Glutamatergic neuron (in vitro differentiated cells): Measurements from ENCODE around the gene STAT6. TPM values are rescaled to one million over a fixed set of nuclear protein-coding genes. Genes with fewer than 3 reads are reported as not detected.
A peak's percentile ranks its signal among the peaks of the same experiment; 100 is the strongest.

Experiments
- DNase-seq: peaks from one replicate; pipeline ENCODE4 v3.0.0; 2022
- H3K27ac Mint-ChIP-seq: one replicate; pipeline ENCODE4 v1.8.0; 2020; ENCODE audit warnings: mild to moderate bottlenecking, mixed read lengths, inconsistent platforms; ENCODE audit not compliant: unreplicated experiment
- H3K27me3 Mint-ChIP-seq: one replicate; pipeline ENCODE4 v1.8.0; 2020; ENCODE audit warnings: mild to moderate bottlenecking, moderate library complexity, mixed read lengths, inconsistent platforms; ENCODE audit not compliant: unreplicated experiment
- H3K36me3 Mint-ChIP-seq: one replicate; pipeline ENCODE4 v1.8.0; 2020; ENCODE audit warnings: mild to moderate bottlenecking, mixed read lengths, inconsistent platforms; ENCODE audit not compliant: unreplicated experiment
- H3K4me1 Mint-ChIP-seq: one replicate; pipeline ENCODE4 v1.8.0; 2020; ENCODE audit warnings: mild to moderate bottlenecking, low read depth, mixed read lengths, inconsistent platforms; ENCODE audit not compliant: unreplicated experiment
- H3K4me3 Mint-ChIP-seq: one replicate; pipeline ENCODE4 v1.8.0; 2020; ENCODE audit warnings: mild to moderate bottlenecking, mixed read lengths, inconsistent platforms; ENCODE audit not compliant: unreplicated experiment
- H3K9me3 Mint-ChIP-seq: one replicate; pipeline ENCODE4 v1.8.0; 2020; ENCODE audit warnings: mild to moderate bottlenecking, moderate library complexity, mixed read lengths, inconsistent platforms; ENCODE audit not compliant: unreplicated experiment
- CTCF ChIP-seq: fragments of 200-600 bp; sonication (generic); IDR thresholded peaks from one replicate; pipeline ENCODE4 v1.5.0; 2021; ENCODE audit not compliant: partially characterized antibody, unreplicated experiment
- total RNA-seq: library from RNA; stranded (reverse); fragmentation: NEBNext Ultra II Directional; extraction: Animal tissue kit (Norgen Biotek cat#: 25700); gene quantifications from one replicate; pipeline ENCODE4 v1.2.1, GENCODE V29; 2021; ENCODE audit not compliant: unreplicated experiment

Gene STAT6
- total RNA-seq, 1 donor from 2014 or later, result 34.4 TPM

DNA sequence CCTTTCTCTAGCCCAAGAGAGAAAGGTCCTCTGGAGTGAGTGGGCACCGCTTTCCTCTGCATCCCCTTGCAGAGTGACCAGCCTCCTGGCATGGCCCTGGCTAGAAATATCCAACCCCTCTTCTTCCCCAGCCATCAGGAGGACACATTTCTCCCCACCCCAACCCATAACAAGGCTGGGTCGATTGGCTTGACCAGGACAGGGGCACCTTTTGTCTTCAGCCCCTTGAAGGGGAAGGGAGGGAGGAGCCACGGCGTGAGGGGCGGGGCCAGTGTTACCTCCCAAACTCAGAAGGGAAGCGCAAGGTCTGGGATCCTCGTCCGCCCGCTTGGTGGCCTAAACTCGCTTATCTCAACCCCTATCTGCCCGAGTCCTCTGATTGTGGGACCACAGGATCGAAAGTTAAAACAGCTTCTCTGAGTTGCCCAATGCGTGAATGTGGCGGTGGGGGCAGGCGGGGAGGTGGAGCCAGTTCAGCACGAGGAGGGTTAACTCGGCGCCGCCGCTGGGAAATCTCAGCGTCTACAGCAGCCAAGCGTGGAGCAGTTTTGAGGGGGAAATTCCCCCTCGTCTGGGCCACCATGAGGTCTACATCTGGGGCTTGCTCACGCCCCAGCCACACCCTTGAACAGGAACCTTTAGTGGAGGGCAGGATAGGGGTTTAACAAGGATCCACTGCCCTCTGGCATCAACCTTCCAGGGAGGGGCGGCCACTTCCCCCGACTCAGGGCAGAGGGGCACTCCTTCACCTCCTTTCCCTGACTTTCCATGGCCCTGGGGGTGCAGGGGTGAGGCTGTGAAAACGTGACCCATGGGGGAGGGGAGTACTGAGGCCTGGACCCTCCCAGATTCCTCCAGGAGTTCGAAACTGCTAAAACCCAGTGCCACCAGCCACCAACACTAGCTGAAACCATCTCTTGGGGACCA lies 795 bp downstream of the STAT6 start:
- DNase-seq, result peak; percentile 73
- TF ChIP-seq CTCF, result no peak
- peak overlapping the region; percentile 96 for H3K4me3 Mint-ChIP-seq
- H3K36me3 Mint-ChIP-seq, result no peaks in the 10 kb centered on the region
- peaks cover 9% of the 10 kb centered on the region for H3K9me3 Mint-ChIP-seq
- peak overlapping the region; percentile 94 for H3K27ac Mint-ChIP-seq
- H3K4me1 Mint-ChIP-seq, result peaks cover 9% of the 10 kb centered on the region
- peaks cover 10% of the 10 kb centered on the region for H3K27me3 Mint-ChIP-seq

GRCh38 chr12:57109207-57110103 lies 1.7 kb downstream of the STAT6 start:
- peaks cover 9% of the 10 kb centered on the region for H3K4me1 Mint-ChIP-seq
- no peak for TF ChIP-seq CTCF
- H3K27ac Mint-ChIP-seq, result peak overlapping the region; percentile 22
- peak overlapping the region; percentile 96 for H3K4me3 Mint-ChIP-seq
- H3K27me3 Mint-ChIP-seq, result peaks cover 10% of the 10 kb centered on the region
- no peak for DNase-seq
- no peaks in the 10 kb centered on the region for H3K36me3 Mint-ChIP-seq
- peaks cover 9% of the 10 kb centered on the region for H3K9me3 Mint-ChIP-seq

GRCh38 chr12:57107456-57108155 lies 3.6 kb downstream of the STAT6 start:
- peaks cover 9% of the 10 kb centered on the region for H3K4me1 Mint-ChIP-seq
- H3K27me3 Mint-ChIP-seq, result peaks cover 10% of the 10 kb centered on the region
- H3K36me3 Mint-ChIP-seq, result no peaks in the 10 kb centered on the region
- H3K4me3 Mint-ChIP-seq, result no peak overlapping the region
- H3K9me3 Mint-ChIP-seq, result peaks cover 9% of the 10 kb centered on the region
- no peak for TF ChIP-seq CTCF
- DNase-seq, result no peak
- no peak overlapping the region for H3K27ac Mint-ChIP-seq

DNA sequence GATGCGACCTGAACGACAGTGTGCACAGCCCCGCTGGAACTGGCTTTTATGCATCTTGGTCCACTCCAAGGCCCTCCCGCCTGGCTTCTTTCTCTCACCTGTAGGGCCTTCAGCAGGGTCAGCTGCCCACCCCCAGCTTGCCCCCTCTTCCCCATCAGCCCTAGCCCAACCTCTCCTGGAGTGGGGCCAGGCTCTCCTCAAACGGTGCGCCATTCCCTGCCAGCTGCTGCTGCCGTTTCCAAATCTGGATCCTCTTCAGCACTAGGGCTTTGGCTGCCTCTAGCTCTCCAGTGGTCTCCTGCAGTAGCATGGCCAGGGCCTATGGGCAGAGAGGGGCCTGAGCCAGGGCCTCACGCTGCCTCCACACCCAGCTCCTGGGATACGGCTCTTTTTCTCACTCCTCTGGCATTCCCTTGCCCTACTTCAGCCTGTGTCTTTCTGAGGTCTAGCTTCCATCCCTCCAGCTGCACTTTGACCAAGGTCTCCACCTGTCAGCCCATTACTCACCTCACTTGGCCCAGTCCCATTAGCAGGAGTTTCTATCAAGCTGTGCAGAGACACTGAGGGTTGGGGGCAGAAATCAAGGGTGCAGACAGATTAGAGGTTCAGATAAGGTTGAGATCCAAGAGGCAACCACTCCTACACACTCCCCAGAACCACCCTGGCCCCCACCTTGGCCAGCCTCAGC lies 5.0 kb downstream of the STAT6 start:
- H3K36me3 Mint-ChIP-seq, result no peaks in the 10 kb centered on the region
- H3K27me3 Mint-ChIP-seq, result peaks cover 5% of the 10 kb centered on the region
- H3K9me3 Mint-ChIP-seq, result peaks cover 5% of the 10 kb centered on the region
- H3K4me1 Mint-ChIP-seq, result peaks cover 4% of the 10 kb centered on the region
- no peak overlapping the region for H3K27ac Mint-ChIP-seq
- no peak overlapping the region for H3K4me3 Mint-ChIP-seq
- no peak for DNase-seq
- no peak for TF ChIP-seq CTCF
